CD14-positive monocyte (primary cell): ENCODE data around the gene DNAJC30. TPM values are rescaled to one million over a fixed set of nuclear protein-coding genes. Genes with fewer than 3 reads are reported as not detected.

Experiments
- DNase-seq, 3 donors: peaks; one replicate each; pipeline ENCODE4 v3.0.0-alpha.2; 2011 to 2022
- H2AFZ ChIP-seq: 2 replicates; pipeline ENCODE4 v1.6.0; 2012; ENCODE audit warnings: mild to moderate bottlenecking, low read depth, low read length, inconsistent platforms; ENCODE audit not compliant: insufficient read depth, poor library complexity, severe bottlenecking
- H3K27ac ChIP-seq, 2 donors: 1 replicate in 1 of 2; 2 replicates in 1 of 2; pipeline ENCODE4 v1.5.1; 2012 to 2013; ENCODE audit warnings: low read length in 2 of 2, control low read depth in 1 of 2, inconsistent platforms in 1 of 2, low read depth in 1 of 2, mild to moderate bottlenecking in 1 of 2
- H3K27me3 ChIP-seq, 2 donors: one replicate each; pipeline versions ENCODE4 v1.6.0 to v1.6.1; 2011 to 2013; ENCODE audit warnings: low read length in 2 of 2; ENCODE audit not compliant: control insufficient read depth in 2 of 2, insufficient read depth in 2 of 2
- H3K36me3 ChIP-seq, 2 donors: replicated peaks in 1 of 2; 1 replicate in 1 of 2; 2 replicates in 1 of 2; pipeline versions ENCODE4 v1.5.1 to v1.6.1; 2012 to 2013; ENCODE audit warnings: low read length in 2 of 2, control low read depth in 1 of 2, inconsistent platforms in 1 of 2, mild to moderate bottlenecking in 1 of 2; ENCODE audit not compliant: insufficient read depth in 2 of 2, control insufficient read depth in 1 of 2
- H3K4me1 ChIP-seq, 2 donors: 1 replicate in 1 of 2; 2 replicates in 1 of 2; pipeline versions ENCODE4 v1.5.1 to v1.6.1; 2012 to 2013; ENCODE audit warnings: low read length in 2 of 2, control low read depth in 1 of 2, inconsistent platforms in 1 of 2, mild to moderate bottlenecking in 1 of 2, moderate library complexity in 1 of 2; ENCODE audit not compliant: insufficient read depth in 2 of 2, control insufficient read depth in 1 of 2
- H3K4me2 ChIP-seq: replicated peaks from 2 replicates; pipeline ENCODE3; 2012; ENCODE audit warnings: low read length, moderate library complexity, mild to moderate bottlenecking; ENCODE audit not compliant: poor library complexity, severe bottlenecking; ENCODE audit errors: extremely low read depth
- H3K4me3 ChIP-seq, 3 experiments: fragments of 200-600 bp in 1 of 3; sonication (generic) in 1 of 3; replicated peaks in 1 of 3; 1 replicate in 2 of 3; 2 replicates in 1 of 3; pipeline ENCODE4 v1.5.1; 2011 to 2013; ENCODE audit warnings: low read length in 3 of 3, mild to moderate bottlenecking in 3 of 3, control low read depth in 2 of 3, low read depth in 2 of 3, inconsistent platforms in 1 of 3, moderate library complexity in 1 of 3
- H3K79me2 ChIP-seq: 2 replicates; pipeline ENCODE4 v1.6.0; 2012; ENCODE audit warnings: mild to moderate bottlenecking, control low read depth, inconsistent platforms, low read length, moderate library complexity; ENCODE audit not compliant: insufficient read depth
- H3K9ac ChIP-seq: 2 replicates; pipeline ENCODE4 v1.6.0; 2017; ENCODE audit warnings: low read length, mild to moderate bottlenecking; ENCODE audit not compliant: insufficient read depth, poor library complexity, severe bottlenecking
- H3K9me3 ChIP-seq, 2 donors: replicated peaks in 1 of 2; 1 replicate in 1 of 2; 2 replicates in 1 of 2; pipeline versions ENCODE4 v1.5.1 to v1.6.1; 2012 to 2013; ENCODE audit warnings: low read length in 2 of 2, control low read depth in 1 of 2; ENCODE audit not compliant: control insufficient read depth in 1 of 2, insufficient read depth in 1 of 2
- H4K20me1 ChIP-seq: 2 replicates; pipeline ENCODE4 v1.6.0; 2012; ENCODE audit warnings: mild to moderate bottlenecking, low read length, control low read depth, moderate library complexity; ENCODE audit not compliant: insufficient read depth
- H3K27ac Mint-ChIP-seq, 7 donors: one replicate each; pipeline ENCODE4 v1.8.0; 2020; ENCODE audit warnings: mild to moderate bottlenecking in 7 of 7, mixed read lengths in 7 of 7, moderate library complexity in 6 of 7, inconsistent platforms in 2 of 7
- H3K27me3 Mint-ChIP-seq, 3 donors: one replicate each; pipeline ENCODE4 v1.8.0; 2021 to 2022; ENCODE audit warnings: low read depth in 3 of 3, mild to moderate bottlenecking in 3 of 3, mixed read lengths in 3 of 3, moderate library complexity in 3 of 3, inconsistent platforms in 1 of 3
- H3K36me3 Mint-ChIP-seq, 2 donors: one replicate each; pipeline ENCODE4 v1.8.0; 2020; ENCODE audit warnings: mixed read lengths in 2 of 2, inconsistent platforms in 1 of 2, mild to moderate bottlenecking in 1 of 2
- H3K4me1 Mint-ChIP-seq: one replicate; pipeline ENCODE4 v1.8.0; 2020; ENCODE audit warnings: mild to moderate bottlenecking, mixed read lengths
- H3K4me3 Mint-ChIP-seq, 2 donors: one replicate each; pipeline ENCODE4 v1.8.0; 2020; ENCODE audit warnings: mild to moderate bottlenecking in 2 of 2, mixed read lengths in 2 of 2, moderate library complexity in 1 of 2
- H3K9me3 Mint-ChIP-seq, 7 donors: one replicate each; pipeline ENCODE4 v1.8.0; 2020 to 2022; ENCODE audit warnings: mixed read lengths in 7 of 7, mild to moderate bottlenecking in 6 of 7, moderate library complexity in 6 of 7, inconsistent platforms in 2 of 7
- CTCF ChIP-seq: fragments of 200-600 bp; IDR thresholded peaks from one replicate; pipeline ENCODE4 v1.8.0; 2022; ENCODE audit warnings: antibody characterized with exemption, mild to moderate bottlenecking
- WGBS: methylation state at CpG from one replicate; pipeline ENCODE4 v1.1.5; 2013; ENCODE audit warnings: missing lambda C conversion rate; ENCODE audit not compliant: insufficient coverage; 5-methylcytosine and 5-hydroxymethylcytosine counted together
- intact Hi-C, 2 donors: fragments of 100-400 bp; cut with micrococcal nuclease; formaldehyde crosslinking; loops; one replicate each; pipeline versions ENCODE4 v1.15.0 to v1.15.1; 2023
- polyA plus RNA-seq, 3 donors: library from polyadenylated mRNA; depleted of rRNA in 1 of 3; unstranded in 2 of 3; stranded (reverse) in 1 of 3; fragments of 300-500 nt in 2 of 3; fragments of >200 nt in 1 of 3; fragmentation: Illumina TruSeq in 2 of 3; gene quantifications; 1 replicate in 2 of 3; 2 replicates in 1 of 3; pipeline ENCODE4 v1.2.3, GENCODE V29; 2012 to 2021

DNAJC30 gene
- polyA plus RNA-seq, 3 donors: 2.4 to 5.2 (median 3.2) TPM

DNA sequence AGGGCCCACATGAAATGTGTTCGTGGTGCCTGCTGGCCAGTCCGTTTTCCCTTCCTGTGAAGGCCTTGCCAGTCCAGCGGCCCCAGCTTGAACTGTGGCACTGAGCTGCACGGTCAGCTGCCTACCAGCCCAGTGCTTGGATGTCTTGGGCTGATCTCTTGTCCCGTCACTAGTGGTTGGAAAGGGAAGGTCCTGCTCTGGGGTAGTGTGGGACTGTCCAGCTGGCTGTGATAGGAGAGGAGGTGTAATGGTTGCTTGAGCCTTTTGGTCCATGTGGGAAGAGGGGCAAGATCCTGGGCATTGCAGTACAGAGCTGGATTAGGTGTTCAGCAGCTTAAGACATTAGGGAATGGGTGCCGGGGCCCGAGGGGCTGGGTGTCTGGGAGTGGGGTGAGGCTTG, 15.2 kb upstream of the DNAJC30 start:
- no peak for DNase-seq
- H4K20me1 ChIP-seq: no peaks in the 10 kb centered on the region
- H3K9me3 ChIP-seq: no peaks in the 10 kb centered on the region
- no peaks in the 10 kb centered on the region for H3K79me2 ChIP-seq
- H3K9ac ChIP-seq: no peak overlapping the region
- H3K27ac ChIP-seq: no peak overlapping the region
- peaks cover 0 to under 1% of the 10 kb centered on the region in 2 donors for H3K4me1 ChIP-seq
- intact Hi-C loops: no loop called here
- H3K4me3 ChIP-seq: no peak overlapping the region
- peaks cover 5 to 20% of the 10 kb centered on the region in 2 donors for H3K27me3 ChIP-seq
- no peak overlapping the region for H2AFZ ChIP-seq
- H3K4me3 Mint-ChIP-seq: no peak overlapping the region
- H3K36me3 Mint-ChIP-seq: peaks cover 61 to 66% of the 10 kb centered on the region in 2 donors
- H3K27ac Mint-ChIP-seq: peak overlapping the region in 2 of 7 donors; percentile 57 to 89
- H3K4me2 ChIP-seq: no peak overlapping the region
- peaks cover 8% of the 10 kb centered on the region for H3K4me1 Mint-ChIP-seq
- H3K27me3 Mint-ChIP-seq: peaks cover 17 to 27% (median 27%) of the 10 kb centered on the region in 3 donors
- WGBS: 100% methylated on average over 5 of the region's 7 CpGs
- H3K9me3 Mint-ChIP-seq: peaks cover 0 to 7% (median 3%) of the 10 kb centered on the region in 7 donors
- no peak for TF ChIP-seq CTCF
- peaks cover 51 to 62% of the 10 kb centered on the region in 2 donors for H3K36me3 ChIP-seq

- Histone ChIP-seq H4K20me1 (peaks cover 6% of the 10 kb centered on the region), H3K4me1 (no peaks in the 10 kb centered on the region), H3K9ac (no peak overlapping the region), H3K4me3 (no peak overlapping the region), H3K27ac (no peak overlapping the region), H3K36me3 (peaks cover 70 to 82% of the 10 kb centered on the region in 2 donors), H3K9me3 (no peaks in the 10 kb centered on the region), H3K4me2 (no peak overlapping the region), H3K27me3 (no peaks in the 10 kb centered on the region), H3K79me2 (no peaks in the 10 kb centered on the region), H2AFZ (no peak overlapping the region)
- no peak for TF ChIP-seq CTCF
- intact Hi-C loops: no loop called here
- H3K27ac Mint-ChIP-seq: peak overlapping the region in 1 of 7 donors; percentile 15
- no CpG with 5 or more reads among the region's 4 CpGs for WGBS
- H3K9me3 Mint-ChIP-seq: no peaks in the 10 kb centered on the region
- no peak overlapping the region for H3K4me3 Mint-ChIP-seq
- peaks cover under 1 to 7% (median 7%) of the 10 kb centered on the region in 3 donors for H3K27me3 Mint-ChIP-seq
- H3K36me3 Mint-ChIP-seq: peaks cover 79 to 80% of the 10 kb centered on the region in 2 donors
- no peaks in the 10 kb centered on the region for H3K4me1 Mint-ChIP-seq
- DNase-seq: no peak
Measured at GRCh38 chr7:73696372-73696771, 13.1 kb upstream of the DNAJC30 start.
